H1 (cell line): Measurements from ENCODE around the gene RICTOR. TPM values are rescaled to one million over a fixed set of nuclear protein-coding genes. Genes with fewer than 3 reads are reported as not detected.

Source experiments
- CTCF ChIA-PET: fragments of 300-600 bp; sonication (Branson Sonifier 250); formaldehyde crosslinking; loops from one replicate; lab custom pipeline; 2021; ENCODE audit not compliant: partially characterized antibody; lab: Charles Lee
- POLR2A ChIA-PET: fragments of 300-600 bp; sonication (Branson Sonifier 250); formaldehyde crosslinking; loops from one replicate; lab custom pipeline; 2021; ENCODE audit warnings: inconsistent platforms; ENCODE audit not compliant: partially characterized antibody; lab: Charles Lee
- DNase-seq, 2 experiments: peaks; one replicate each; pipeline versions ENCODE4 v3.0.0 to v3.0.0-alpha.2; 2010 to 2022; ENCODE audit warnings: low spot score in 2 of 2, low read depth in 1 of 2, mixed read lengths in 1 of 2
- FAIRE-seq: peaks from 2 replicates; lab custom pipeline; 2011; peaks lifted over from hg19 to GRCh38; lab: Jason Lieb, UNC
- H2AFZ ChIP-seq: 2 replicates; pipeline ENCODE4 v1.8.1; 2012; ENCODE audit warnings: low read length, inconsistent platforms
- H2AK5ac ChIP-seq: 2 replicates; pipeline ENCODE4 v1.6.1; 2013; ENCODE audit warnings: low read depth, low read length
- H2BK120ac ChIP-seq: replicated peaks from 2 replicates; pipeline ENCODE3; 2013; ENCODE audit warnings: low read depth, low read length, inconsistent platforms
- H2BK12ac ChIP-seq: 2 replicates; pipeline ENCODE4 v1.6.1; 2013; ENCODE audit warnings: low read depth, low read length
- H2BK15ac ChIP-seq: 2 replicates; pipeline ENCODE4 v1.6.1; 2013; ENCODE audit warnings: low read length
- H2BK20ac ChIP-seq: 2 replicates; pipeline ENCODE4 v1.6.1; 2013; ENCODE audit warnings: low read length
- H2BK5ac ChIP-seq: 2 replicates; pipeline ENCODE4 v1.6.1; 2013; ENCODE audit warnings: low read depth, low read length
- H3K14ac ChIP-seq: 2 replicates; pipeline ENCODE4 v1.6.1; 2013; ENCODE audit warnings: inconsistent platforms; ENCODE audit not compliant: insufficient read length
- H3K18ac ChIP-seq: 2 replicates; pipeline ENCODE4 v1.6.1; 2013; ENCODE audit warnings: low read length; ENCODE audit errors: extremely low read depth
- H3K23ac ChIP-seq: 2 replicates; pipeline ENCODE4 v1.6.1; 2013; ENCODE audit warnings: inconsistent platforms; ENCODE audit not compliant: insufficient read length
- H3K23me2 ChIP-seq: 2 replicates; pipeline ENCODE4 v1.6.1; 2013; ENCODE audit warnings: low read depth, low read length
- H3K27ac ChIP-seq: 2 replicates; pipeline ENCODE4 v1.6.1; 2011; ENCODE audit warnings: low read depth, low read length, inconsistent platforms
- H3K27me3 ChIP-seq, 4 experiments: replicated peaks in 1 of 4; 1 replicate in 1 of 4; 2 replicates in 3 of 4; pipeline versions ENCODE4 v1.6.1 to v1.8.1; 2011 to 2013; ENCODE audit warnings: low read length in 3 of 4, mild to moderate bottlenecking in 3 of 4, inconsistent platforms in 2 of 4, mixed read lengths in 2 of 4, moderate library complexity in 1 of 4; ENCODE audit not compliant: control insufficient read depth in 3 of 4, insufficient read depth in 3 of 4; ENCODE audit errors: extremely low read depth in 1 of 4
- H3K36me3 ChIP-seq, 4 experiments: 2 replicates each; pipeline versions ENCODE4 v1.6.1 to v1.8.1; 2011 to 2013; ENCODE audit warnings: mild to moderate bottlenecking in 4 of 4, low read length in 3 of 4, moderate library complexity in 2 of 4, control low read depth in 1 of 4, inconsistent platforms in 1 of 4; ENCODE audit not compliant: insufficient read depth in 4 of 4, control insufficient read depth in 2 of 4
- H3K4ac ChIP-seq: replicated peaks from 2 replicates; pipeline ENCODE3; 2013; ENCODE audit warnings: low read length, low read depth, mixed read lengths, inconsistent platforms; ENCODE audit not compliant: insufficient read length
- H3K4me1 ChIP-seq, 4 experiments: replicated peaks in 1 of 4; 1 replicate in 1 of 4; 2 replicates in 3 of 4; pipeline versions ENCODE4 v1.6.1 to v1.8.1; 2011 to 2013; ENCODE audit warnings: low read length in 3 of 4, inconsistent platforms in 2 of 4, mixed read lengths in 1 of 4; ENCODE audit not compliant: insufficient read depth in 4 of 4, control insufficient read depth in 3 of 4
- H3K4me2 ChIP-seq, 2 experiments: 2 replicates each; pipeline versions ENCODE4 v1.6.1 to v1.8.1; 2011 to 2013; ENCODE audit warnings: low read depth in 2 of 2, low read length in 2 of 2, control low read depth in 1 of 2, inconsistent platforms in 1 of 2, mild to moderate bottlenecking in 1 of 2; ENCODE audit not compliant: insufficient read depth in 1 of 2
- H3K4me3 ChIP-seq, 4 experiments: fragments of 200-600, 300-600 bp in 1 of 4; sonication (generic), shearing (Covaris generic), sonication (Bioruptor Twin) in 1 of 4; 2 replicates each; pipeline versions ENCODE4 v1.5.1 to v1.8.1; 2011 to 2016; ENCODE audit warnings: low read length in 4 of 4, low read depth in 3 of 4, control low read depth in 2 of 4, inconsistent platforms in 2 of 4, mild to moderate bottlenecking in 2 of 4, mixed read lengths in 1 of 4, moderate library complexity in 1 of 4; ENCODE audit not compliant: insufficient read depth in 2 of 4; ENCODE audit errors: extremely low read depth in 1 of 4
- H3K56ac ChIP-seq: replicated peaks from 2 replicates; pipeline ENCODE3; 2013; ENCODE audit warnings: low read depth, mild to moderate bottlenecking, mixed read lengths, low read length, inconsistent platforms; ENCODE audit not compliant: insufficient read length
- H3K79me1 ChIP-seq: 2 replicates; pipeline ENCODE4 v1.6.1; 2013; ENCODE audit warnings: low read depth, low read length, control low read depth
- H3K79me2 ChIP-seq, 2 experiments: 2 replicates each; pipeline versions ENCODE4 v1.6.1 to v1.8.1; 2012 to 2013; ENCODE audit warnings: low read length in 2 of 2, mild to moderate bottlenecking in 2 of 2, inconsistent platforms in 1 of 2; ENCODE audit not compliant: insufficient read depth in 2 of 2, control insufficient read depth in 1 of 2
- H3K9ac ChIP-seq, 4 experiments: replicated peaks in 1 of 4; 1 replicate in 1 of 4; 2 replicates in 3 of 4; pipeline versions ENCODE4 v1.6.1 to v1.8.1; 2011 to 2013; ENCODE audit warnings: low read depth in 3 of 4, low read length in 3 of 4, control low read depth in 2 of 4, mild to moderate bottlenecking in 2 of 4, moderate library complexity in 2 of 4, inconsistent platforms in 1 of 4; ENCODE audit errors: extremely low read depth in 1 of 4
- H3K9me3 ChIP-seq, 2 experiments: 2 replicates each; pipeline versions ENCODE4 v1.6.1 to v1.8.1; 2012 to 2013; ENCODE audit warnings: mild to moderate bottlenecking in 2 of 2, moderate library complexity in 2 of 2, control low read depth in 1 of 2, inconsistent platforms in 1 of 2, low read depth in 1 of 2, low read length in 1 of 2, mixed read lengths in 1 of 2; ENCODE audit not compliant: insufficient read depth in 2 of 2
- H4K20me1 ChIP-seq, 2 experiments: replicated peaks in 1 of 2; 2 replicates each; pipeline versions ENCODE3 to v1.8.1; 2011 to 2013; ENCODE audit warnings: inconsistent platforms in 2 of 2, low read length in 2 of 2, mild to moderate bottlenecking in 1 of 2; ENCODE audit not compliant: insufficient read depth in 2 of 2, control insufficient read depth in 1 of 2
- H4K5ac ChIP-seq: 2 replicates; pipeline ENCODE4 v1.6.1; 2013; ENCODE audit warnings: low read length, low read depth, mixed read lengths, inconsistent platforms; ENCODE audit not compliant: insufficient read length
- H4K8ac ChIP-seq: 2 replicates; pipeline ENCODE4 v1.8.0; 2013; ENCODE audit warnings: mild to moderate bottlenecking, moderate library complexity, low read length, inconsistent platforms; ENCODE audit not compliant: insufficient read depth; ENCODE audit errors: extremely low read depth
- H4K91ac ChIP-seq: replicated peaks from 2 replicates; pipeline ENCODE3; 2013; ENCODE audit warnings: low read length, mixed read lengths, inconsistent platforms; ENCODE audit not compliant: insufficient read length
- CHD1 ChIP-seq: IDR thresholded peaks from 2 replicates; pipeline ENCODE4 v1.6.1; 2012; ENCODE audit warnings: low read depth, low read length, improper control_type of control experiment
- WGBS, 2 experiments: shearing (Covaris generic) in 1 of 2; methylation state at CpG; one replicate each; pipeline versions ENCODE4 v1.1.6 to v1.1.7; 2013 to 2015; ENCODE audit warnings: low lambda C conversion rate in 2 of 2, mixed read lengths in 2 of 2, inconsistent platforms in 1 of 2, low coverage in 1 of 2, missing lambda C conversion rate in 1 of 2; ENCODE audit not compliant: insufficient replicate concordance in 2 of 2, insufficient coverage in 1 of 2, insufficient read length in 1 of 2; ENCODE audit errors: extremely low coverage in 1 of 2, missing lambda C conversion rate in 1 of 2; 5-methylcytosine and 5-hydroxymethylcytosine counted together
- polyA plus RNA-seq, 7 experiments: library from polyadenylated mRNA; depleted of rRNA in 3 of 7; stranded (reverse) in 5 of 7; unstranded in 2 of 7; fragments of >200 nt in 5 of 7; fragments of 200-250 nt in 2 of 7; gene quantifications; 1 replicate in 5 of 7; 2 replicates in 1 of 7; 4 replicates in 1 of 7; pipeline versions ENCODE4 v1.2.1 to v1.2.3, GENCODE V29; 2011 to 2013; ENCODE audit warnings: missing spikeins in 2 of 7, mixed read lengths in 2 of 7
- total RNA-seq: library from RNA; stranded (reverse); fragmentation: NEBNext Ultra II Directional; extraction: Animal tissue kit (Norgen Biotek cat#: 25700); gene quantifications from 2 replicates; pipeline ENCODE4 v1.2.1, GENCODE V29; 2021

The RICTOR gene
- total and polyA plus RNA-seq, 2 of the 8 experiments (the other 6 are each of a cell fraction or from before 2014, with no cell fraction given) = 4.3 to 26.6 TPM

GRCh38 chr5:39023121-39023520 lies 51.1 kb downstream of the RICTOR start:
- H4K20me1 ChIP-seq = no peaks in the 10 kb centered on the region
- H3K79me2 ChIP-seq = peaks cover 0 to 45% of the 10 kb centered on the region in 2 experiments; a peak in 2 of 4 replicates

More at GRCh38 chr5:39023121-39023520, 51.1 kb downstream of the RICTOR start:
- FAIRE-seq (no peak), DNase-seq (no peak)
- Histone ChIP-seq H3K9me3 (peaks cover 0 to 4% of the 10 kb centered on the region in 2 experiments; a peak in 1 of 4 replicates), H3K27ac (no peak overlapping the region), H3K4me3 (no peak overlapping the region), H3K27me3 (no peaks in the 10 kb centered on the region), H2AK5ac (no peak overlapping the region), H2BK120ac (no peak overlapping the region), H3K36me3 (peaks cover 0 to 5% (median 1%) of the 10 kb centered on the region in 4 experiments; a peak in 2 of 8 replicates), H2BK12ac (no peak overlapping the region), H4K91ac (no peak overlapping the region), H3K56ac (no peak overlapping the region), H3K4ac (no peak overlapping the region), H3K4me1 (peaks cover 5 to 14% (median 12%) of the 10 kb centered on the region in 4 experiments; a peak in 6 of 7 replicates), H3K9ac (no peak overlapping the region), H3K4me2 (no peak overlapping the region; a peak in 1 of 4 replicates), H3K23me2 (no peaks in the 10 kb centered on the region), H4K5ac (no peak overlapping the region), H2BK5ac (no peak overlapping the region), H2BK15ac (no peak overlapping the region), H3K14ac (no peak overlapping the region), H4K8ac (no peak overlapping the region), H2BK20ac (no peak overlapping the region), H3K18ac (no peak overlapping the region), H2AFZ (no peak overlapping the region), H3K79me1 (peaks cover 3% of the 10 kb centered on the region; the same call in 1 of the 2 replicates), H3K23ac (no peak overlapping the region)
- WGBS, 2 experiments = 84% methylated on average over 4 of the region's 4 CpGs; no CpG with 5 or more reads in 1 of the 2 experiments
- CTCF ChIA-PET = interaction anchor here (1.0 kb wide), 1 partner anchor 21 kb away, joined by 3 read pairs; no protein-coding TSS in a partner anchor
- TF ChIP-seq CHD1 = no peak
- POLR2A ChIA-PET = no interaction called here
